ENCODE results near the gene DEXI.

Gene DEXI

GRCh38 chr16:10980813-10981212, 38.5 kb upstream of the DEXI start:
- Histone ChIP-seq H3K27me3 (ENCODE audit: control insufficient read depth in 1 of 2, insufficient read depth in 2 of 2, low read length in 2 of 2) (no peaks in the 10 kb centered on the region), H3K36me3 (ENCODE audit: control insufficient read depth in 2 of 2, insufficient read depth in 2 of 2, low read length in 2 of 2) (peaks cover 6 to 8% of the 10 kb centered on the region in 2 donors), H3K4me3 (ENCODE audit: low read length in 2 of 2) (no peak overlapping the region), H3K27ac (ENCODE audit: low read length) (peak overlapping the region; percentile 89), H3K4me1 (ENCODE audit: control insufficient read depth, insufficient read depth, low read length) (peaks cover 22% of the 10 kb centered on the region), H3K9ac (ENCODE audit: low read length in 2 of 2) (no peak overlapping the region), H3K9me3 (ENCODE audit: control insufficient read depth in 2 of 2, low read length in 2 of 2) (no peaks in the 10 kb centered on the region)

- peak overlapping the region; percentile 34 to 54 for H3K4me3 ChIP-seq (ENCODE audit: low read length in 2 of 2)
- H3K36me3 ChIP-seq (ENCODE audit: control insufficient read depth in 2 of 2, insufficient read depth in 2 of 2, low read length in 2 of 2): peaks cover 6 to 8% of the 10 kb centered on the region in 2 donors
- H3K27ac ChIP-seq (ENCODE audit: low read length): peak overlapping the region; percentile 89
- no peaks in the 10 kb centered on the region for H3K27me3 ChIP-seq (ENCODE audit: control insufficient read depth in 1 of 2, insufficient read depth in 2 of 2, low read length in 2 of 2)
- peaks cover 22% of the 10 kb centered on the region for H3K4me1 ChIP-seq (ENCODE audit: control insufficient read depth, insufficient read depth, low read length)
- H3K9ac ChIP-seq (ENCODE audit: low read length in 2 of 2): peak overlapping the region in 1 of 2 donors; percentile 52
- no peaks in the 10 kb centered on the region for H3K9me3 ChIP-seq (ENCODE audit: control insufficient read depth in 2 of 2, low read length in 2 of 2)
Observed at GRCh38 chr16:10979717-10980601, 37.7 kb upstream of the DEXI start.

GRCh38 chr16:10978871-10979446, 36.7 kb upstream of the DEXI start:
- H3K4me3 ChIP-seq (ENCODE audit: low read length in 2 of 2): no peak overlapping the region

GRCh38 chr16:10978124-10978523, 35.9 kb upstream of the DEXI start:
- H3K36me3 ChIP-seq (ENCODE audit: control insufficient read depth in 2 of 2, insufficient read depth in 2 of 2, low read length in 2 of 2): peaks cover 4 to 8% of the 10 kb centered on the region in 2 donors
- no peak overlapping the region for H3K27ac ChIP-seq (ENCODE audit: low read length)
- H3K4me3 ChIP-seq (ENCODE audit: low read length in 2 of 2): no peak overlapping the region
- H3K9me3 ChIP-seq (ENCODE audit: control insufficient read depth in 2 of 2, low read length in 2 of 2): no peaks in the 10 kb centered on the region
- H3K27me3 ChIP-seq (ENCODE audit: control insufficient read depth in 1 of 2, insufficient read depth in 2 of 2, low read length in 2 of 2): no peaks in the 10 kb centered on the region
- H3K4me1 ChIP-seq (ENCODE audit: control insufficient read depth, insufficient read depth, low read length): peaks cover 22% of the 10 kb centered on the region
- no peak overlapping the region for H3K9ac ChIP-seq (ENCODE audit: low read length in 2 of 2)

More at GRCh38 chr16:10978871-10979446, 36.7 kb upstream of the DEXI start:
- Histone ChIP-seq H3K27me3 (ENCODE audit: control insufficient read depth in 1 of 2, insufficient read depth in 2 of 2, low read length in 2 of 2) (no peaks in the 10 kb centered on the region), H3K9ac (ENCODE audit: low read length in 2 of 2) (no peak overlapping the region), H3K36me3 (ENCODE audit: control insufficient read depth in 2 of 2, insufficient read depth in 2 of 2, low read length in 2 of 2) (peaks cover 4 to 5% of the 10 kb centered on the region in 2 donors), H3K4me1 (ENCODE audit: control insufficient read depth, insufficient read depth, low read length) (peaks cover 22% of the 10 kb centered on the region), H3K27ac (ENCODE audit: low read length) (peak overlapping the region; percentile 89), H3K9me3 (ENCODE audit: control insufficient read depth in 2 of 2, low read length in 2 of 2) (no peaks in the 10 kb centered on the region)

- Histone ChIP-seq H3K27ac (ENCODE audit: low read length) (no peak overlapping the region), H3K4me1 (ENCODE audit: control insufficient read depth, insufficient read depth, low read length) (peaks cover 25% of the 10 kb centered on the region), H3K27me3 (ENCODE audit: control insufficient read depth in 1 of 2, insufficient read depth in 2 of 2, low read length in 2 of 2) (no peaks in the 10 kb centered on the region), H3K4me3 (ENCODE audit: low read length in 2 of 2) (no peak overlapping the region), H3K9ac (ENCODE audit: low read length in 2 of 2) (no peak overlapping the region), H3K9me3 (ENCODE audit: control insufficient read depth in 2 of 2, low read length in 2 of 2) (no peaks in the 10 kb centered on the region), H3K36me3 (ENCODE audit: control insufficient read depth in 2 of 2, insufficient read depth in 2 of 2, low read length in 2 of 2) (peaks cover 5 to 11% of the 10 kb centered on the region in 2 donors)
Observed at GRCh38 chr16:10976634-10977033, 34.4 kb upstream of the DEXI start.

- Histone ChIP-seq H3K27me3 (ENCODE audit: control insufficient read depth in 1 of 2, insufficient read depth in 2 of 2, low read length in 2 of 2) (no peaks in the 10 kb centered on the region), H3K9me3 (ENCODE audit: control insufficient read depth in 2 of 2, low read length in 2 of 2) (no peaks in the 10 kb centered on the region), H3K4me1 (ENCODE audit: control insufficient read depth, insufficient read depth, low read length) (peaks cover 5% of the 10 kb centered on the region), H3K27ac (ENCODE audit: low read length) (no peak overlapping the region), H3K36me3 (ENCODE audit: control insufficient read depth in 2 of 2, insufficient read depth in 2 of 2, low read length in 2 of 2) (peaks cover 5 to 13% of the 10 kb centered on the region in 2 donors), H3K4me3 (ENCODE audit: low read length in 2 of 2) (no peak overlapping the region), H3K9ac (ENCODE audit: low read length in 2 of 2) (no peak overlapping the region)
Observed at GRCh38 chr16:10972819-10973464, 30.7 kb upstream of the DEXI start.

DNA sequence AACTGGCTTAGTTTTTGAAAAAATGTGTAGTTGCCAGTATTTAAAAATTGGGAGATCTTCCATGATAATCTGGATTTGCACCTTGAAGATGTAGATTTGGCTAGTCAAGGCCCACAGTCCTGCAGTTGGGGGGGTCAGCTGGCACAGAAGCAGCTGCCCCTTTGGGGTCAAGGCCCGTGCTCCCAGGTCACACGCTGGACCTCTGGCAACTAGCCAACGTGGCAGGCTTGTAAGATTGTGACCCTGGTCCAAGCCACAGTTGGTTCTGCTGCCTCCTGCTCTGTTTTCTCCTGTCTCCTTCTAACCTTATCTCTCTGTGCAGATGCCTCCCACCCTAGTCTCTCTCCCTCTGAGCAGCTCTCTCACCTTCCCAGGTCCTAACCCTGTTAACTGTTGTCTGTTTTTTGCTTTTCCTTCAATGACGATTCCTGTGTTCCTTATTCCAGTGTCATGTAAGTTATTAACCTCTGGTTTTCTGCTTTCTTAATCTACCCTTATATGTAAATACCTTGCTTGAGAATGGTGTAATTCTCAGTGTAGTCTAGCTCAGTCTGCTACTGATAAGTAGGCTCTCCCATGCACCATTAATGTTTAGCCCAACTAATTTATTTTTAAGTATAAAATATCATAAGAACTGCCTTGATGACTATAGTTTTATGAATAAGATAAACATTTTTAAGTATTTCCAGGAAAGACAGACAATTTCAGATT, 30.0 kb upstream of the DEXI start:
- Histone ChIP-seq H3K27ac (ENCODE audit: low read length) (peak overlapping the region; percentile 37), H3K9me3 (ENCODE audit: control insufficient read depth in 2 of 2, low read length in 2 of 2) (no peaks in the 10 kb centered on the region)

DNA sequence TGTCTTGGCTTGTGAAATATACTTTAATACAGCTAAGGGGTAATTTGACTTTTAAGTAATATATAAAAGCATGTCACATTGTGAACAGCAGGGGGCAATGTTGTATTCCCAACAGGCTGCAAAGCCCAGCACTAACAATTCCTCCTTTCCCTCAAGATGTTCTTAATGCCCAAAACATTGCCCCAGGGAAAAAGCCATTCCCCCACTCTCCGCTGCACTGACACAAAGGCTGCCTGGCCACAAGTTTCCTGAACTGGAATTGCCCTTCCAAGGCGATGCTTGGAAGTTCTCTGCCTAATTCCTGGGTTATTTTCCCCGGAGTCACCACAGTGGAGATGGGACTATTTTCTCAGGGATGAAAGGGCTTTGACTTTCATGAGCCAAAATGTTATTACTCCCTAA, 29.3 kb upstream of the DEXI start:
- peaks cover 5 to 14% of the 10 kb centered on the region in 2 donors for H3K36me3 ChIP-seq (ENCODE audit: control insufficient read depth in 2 of 2, insufficient read depth in 2 of 2, low read length in 2 of 2)
- no peaks in the 10 kb centered on the region for H3K27me3 ChIP-seq (ENCODE audit: control insufficient read depth in 1 of 2, insufficient read depth in 2 of 2, low read length in 2 of 2)
- H3K9ac ChIP-seq (ENCODE audit: low read length in 2 of 2): no peak overlapping the region
- H3K9me3 ChIP-seq (ENCODE audit: control insufficient read depth in 2 of 2, low read length in 2 of 2): no peaks in the 10 kb centered on the region
- no peak overlapping the region for H3K4me3 ChIP-seq (ENCODE audit: low read length in 2 of 2)
- peaks cover 5% of the 10 kb centered on the region for H3K4me1 ChIP-seq (ENCODE audit: control insufficient read depth, insufficient read depth, low read length)
- peak overlapping the region; percentile 37 for H3K27ac ChIP-seq (ENCODE audit: low read length)

More for the DNA sequence above, 30.0 kb upstream of the DEXI start:
- Histone ChIP-seq H3K36me3 (ENCODE audit: control insufficient read depth in 2 of 2, insufficient read depth in 2 of 2, low read length in 2 of 2) (peaks cover 5 to 13% of the 10 kb centered on the region in 2 donors), H3K27me3 (ENCODE audit: control insufficient read depth in 1 of 2, insufficient read depth in 2 of 2, low read length in 2 of 2) (no peaks in the 10 kb centered on the region), H3K4me3 (ENCODE audit: low read length in 2 of 2) (no peak overlapping the region), H3K9ac (ENCODE audit: low read length in 2 of 2) (no peak overlapping the region), H3K4me1 (ENCODE audit: control insufficient read depth, insufficient read depth, low read length) (peaks cover 5% of the 10 kb centered on the region)

DNA sequence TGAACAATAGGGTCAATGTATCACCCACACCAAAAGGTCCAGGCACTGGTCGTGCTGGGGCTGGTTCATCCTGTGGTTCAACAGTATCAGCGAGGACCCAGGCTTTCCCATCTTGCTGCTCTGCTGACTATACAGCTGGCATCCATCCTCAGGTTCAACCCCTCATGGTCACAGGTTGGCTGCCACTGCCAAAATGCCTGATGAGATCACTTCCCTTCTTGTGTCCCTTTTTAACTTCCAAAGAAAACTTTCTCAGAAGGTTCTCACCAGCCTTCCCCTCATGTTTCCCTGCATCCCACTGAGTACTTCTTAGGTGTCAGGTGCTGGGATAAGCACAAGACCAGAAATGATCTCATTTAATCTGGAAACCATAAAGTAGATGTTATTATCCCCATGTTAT, 27.8 kb upstream of the DEXI start:
- Histone ChIP-seq H3K4me1 (ENCODE audit: control insufficient read depth, insufficient read depth, low read length) (peaks cover 5% of the 10 kb centered on the region), H3K9me3 (ENCODE audit: control insufficient read depth in 2 of 2, low read length in 2 of 2) (no peaks in the 10 kb centered on the region), H3K27ac (ENCODE audit: low read length) (no peak overlapping the region), H3K4me3 (ENCODE audit: low read length in 2 of 2) (no peak overlapping the region), H3K27me3 (ENCODE audit: control insufficient read depth in 1 of 2, insufficient read depth in 2 of 2, low read length in 2 of 2) (no peaks in the 10 kb centered on the region), H3K36me3 (ENCODE audit: control insufficient read depth in 2 of 2, insufficient read depth in 2 of 2, low read length in 2 of 2) (peaks cover 5 to 14% of the 10 kb centered on the region in 2 donors), H3K9ac (ENCODE audit: low read length in 2 of 2) (peak overlapping the region in 1 of 2 donors; percentile 29)

- Histone ChIP-seq H3K9me3 (ENCODE audit: control insufficient read depth in 2 of 2, low read length in 2 of 2) (no peaks in the 10 kb centered on the region), H3K4me3 (ENCODE audit: low read length in 2 of 2) (no peak overlapping the region), H3K27ac (ENCODE audit: low read length) (no peak overlapping the region), H3K4me1 (ENCODE audit: control insufficient read depth, insufficient read depth, low read length) (peaks cover 5% of the 10 kb centered on the region), H3K27me3 (ENCODE audit: control insufficient read depth in 1 of 2, insufficient read depth in 2 of 2, low read length in 2 of 2) (no peaks in the 10 kb centered on the region), H3K36me3 (ENCODE audit: control insufficient read depth in 2 of 2, insufficient read depth in 2 of 2, low read length in 2 of 2) (peaks cover 5 to 14% of the 10 kb centered on the region in 2 donors), H3K9ac (ENCODE audit: low read length in 2 of 2) (no peak overlapping the region)
Observed at GRCh38 chr16:10969615-10970014, 27.3 kb upstream of the DEXI start.
